GM18499 (cell line): ENCODE results near the gene SYNE1.
"Not testable (repeated sequence)": the region's sequence is repeated elsewhere in the genome, so short reads cannot be mapped to it uniquely, and the experiment has no call there.

Experiments
- ATAC-seq: cut with Tn5 transposase; IDR thresholded peaks from one replicate; pipeline ENCODE4 v1.9.1; 2021; ENCODE audit warnings: moderate number of reproducible peaks; ENCODE audit not compliant: insufficient read depth, unreplicated experiment

The SYNE1 gene

DNA sequence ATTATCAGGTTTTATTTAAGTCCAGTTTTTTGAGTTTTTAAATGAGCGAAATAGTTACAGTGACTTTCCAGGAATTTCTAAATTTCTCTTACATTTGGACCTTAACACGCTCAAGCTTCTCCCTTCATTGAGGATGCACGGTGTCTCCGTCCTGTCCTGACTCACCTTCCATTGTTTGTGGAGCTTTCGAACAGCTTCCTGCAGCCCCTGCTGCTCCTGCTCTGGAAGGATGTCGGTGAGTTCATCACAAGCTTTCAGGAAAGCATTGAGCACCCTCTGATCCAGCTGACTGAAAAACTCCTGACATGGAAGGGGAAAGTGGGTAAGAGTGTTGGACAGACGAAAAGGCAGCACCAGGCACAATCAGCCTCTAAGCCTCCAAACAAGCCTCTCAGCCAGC lies 183.7 kb downstream of the SYNE1 start:
- no peak for ATAC-seq

DNA sequence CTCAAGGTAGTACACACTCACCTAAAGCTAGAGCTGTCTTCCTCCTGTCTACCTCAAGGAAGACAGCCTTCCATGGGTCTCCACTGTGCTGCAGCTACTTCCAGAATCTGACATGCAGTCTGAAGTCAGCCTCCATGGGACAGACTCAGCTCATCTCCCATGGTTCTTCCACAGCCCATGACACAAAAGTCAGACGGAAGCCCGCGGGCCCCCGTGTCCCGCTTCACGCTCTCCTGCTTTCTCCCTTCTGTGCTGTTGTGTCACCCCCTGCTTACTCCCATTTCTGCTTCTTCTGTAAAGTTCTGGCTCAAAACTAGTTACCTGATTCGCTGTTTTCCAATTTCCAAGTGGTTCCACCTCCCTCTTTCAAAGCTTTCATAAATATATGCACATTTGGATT lies 184.5 kb downstream of the SYNE1 start:
- no peak for ATAC-seq

DNA sequence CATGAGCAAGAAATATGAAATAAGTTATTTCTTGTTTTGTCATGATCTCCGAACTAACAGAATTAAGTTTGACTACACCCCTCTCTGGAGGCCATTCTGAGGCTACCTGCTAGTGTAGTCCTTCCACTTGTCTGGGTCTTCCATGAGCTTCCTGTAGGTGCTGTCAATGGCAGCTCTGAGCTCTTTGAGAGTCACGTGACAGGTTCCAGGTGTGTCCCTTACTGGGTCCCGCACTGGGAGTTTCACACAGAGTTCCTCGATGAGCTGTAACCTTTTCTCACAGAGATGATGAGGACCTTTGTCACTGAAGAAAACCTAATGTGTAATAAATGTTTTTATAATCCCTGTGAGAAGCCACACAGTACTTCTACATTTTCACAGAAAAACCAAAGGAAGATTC lies 186.6 kb downstream of the SYNE1 start:
- ATAC-seq = no peak

DNA sequence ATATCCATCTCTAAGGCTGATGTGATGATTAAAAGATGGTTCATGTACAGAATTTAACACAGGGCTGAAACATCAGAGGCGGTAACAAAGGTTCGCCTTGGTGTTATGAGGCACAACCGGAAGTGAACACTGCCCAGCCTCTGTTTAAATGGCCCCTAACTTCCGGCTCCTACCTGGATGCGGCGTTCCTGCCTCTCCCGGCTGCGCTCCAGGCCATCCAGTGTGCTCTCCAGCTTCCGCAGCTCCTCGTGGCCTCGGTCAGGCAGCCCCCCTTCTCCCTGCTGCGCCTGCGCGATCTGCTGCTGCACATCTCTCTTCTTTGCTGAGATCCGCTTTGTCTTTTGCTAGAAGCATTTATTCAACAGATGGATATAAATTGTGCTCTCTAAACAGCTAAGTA lies 195.3 kb downstream of the SYNE1 start:
- no peak for ATAC-seq

DNA sequence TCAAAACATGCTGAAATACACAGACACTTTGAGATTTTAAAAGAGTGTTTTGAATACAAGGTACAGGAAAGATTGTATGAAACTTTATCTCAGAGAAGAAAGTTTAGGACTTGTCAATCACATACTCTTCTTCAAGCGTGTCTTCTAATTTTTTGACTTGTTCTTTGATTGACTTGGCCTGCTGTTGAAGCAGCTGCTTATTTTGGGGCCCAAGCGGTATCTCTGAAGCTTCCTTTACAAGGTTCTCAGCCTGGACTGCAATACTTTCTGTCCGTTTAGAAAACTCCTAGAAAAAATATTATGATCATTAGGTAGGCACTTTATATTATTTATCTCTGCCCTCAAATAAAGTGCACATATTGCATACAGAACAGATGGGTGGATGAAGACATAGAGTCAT lies 201.3 kb downstream of the SYNE1 start:
- ATAC-seq = no peak

DNA sequence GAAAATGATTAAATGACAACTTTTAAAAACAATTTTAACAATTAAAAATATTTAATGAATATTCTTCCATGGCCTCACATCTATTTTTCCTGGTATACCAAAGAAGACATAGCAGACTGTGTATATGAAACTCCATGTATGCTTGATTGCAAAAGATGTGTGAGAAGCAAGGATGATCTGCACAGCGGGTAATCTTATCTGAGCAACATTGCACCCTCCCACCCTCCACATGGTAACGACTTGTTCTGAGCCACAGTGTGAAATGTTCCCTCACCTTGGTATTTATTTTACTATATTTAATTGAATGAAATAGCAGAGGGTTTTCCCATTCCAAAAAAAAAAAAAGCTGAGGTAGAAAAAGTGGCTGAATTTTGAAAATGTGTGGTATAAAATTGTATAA lies 204.4 kb downstream of the SYNE1 start:
- ATAC-seq = no peak

DNA sequence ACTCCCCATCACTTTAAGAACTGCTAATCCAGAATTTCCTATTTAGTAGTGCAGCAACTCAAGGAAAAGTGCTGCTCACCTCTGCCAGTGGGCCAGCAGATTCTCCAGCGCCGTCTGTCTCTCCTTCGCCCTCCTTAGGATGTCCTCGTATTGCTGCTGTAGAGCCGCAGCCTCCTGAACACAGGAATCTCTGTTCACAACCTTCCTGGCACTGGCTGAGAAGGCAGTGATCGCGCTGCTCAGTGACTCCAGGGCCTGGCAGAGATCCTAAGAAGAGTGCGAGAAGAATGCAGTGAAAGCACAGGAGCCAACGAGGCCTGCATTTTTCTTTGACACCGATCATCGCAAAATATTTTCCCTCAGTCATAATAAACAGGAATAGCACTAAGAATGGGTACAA lies 209.0 kb downstream of the SYNE1 start:
- no peak for ATAC-seq

DNA sequence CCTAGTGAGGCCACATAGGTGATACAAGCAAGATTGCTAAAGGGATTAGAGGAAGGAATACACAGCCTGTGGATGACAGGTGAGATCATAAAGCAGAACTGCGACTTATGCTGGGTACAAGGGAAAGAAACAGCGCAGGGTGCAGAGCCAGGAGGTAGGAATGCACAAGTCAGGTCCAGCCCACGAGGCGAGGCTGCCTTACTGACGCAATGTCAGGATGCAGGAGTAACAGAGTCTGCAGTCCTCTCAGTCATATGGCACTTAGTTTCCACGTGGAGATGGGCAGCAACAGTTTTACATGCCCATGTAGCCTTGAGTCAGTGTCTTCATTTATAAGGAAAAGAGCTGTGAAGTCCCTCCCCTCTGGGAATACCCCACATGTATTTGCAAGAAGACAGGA lies 210.9 kb downstream of the SYNE1 start:
- ATAC-seq = no peak

DNA sequence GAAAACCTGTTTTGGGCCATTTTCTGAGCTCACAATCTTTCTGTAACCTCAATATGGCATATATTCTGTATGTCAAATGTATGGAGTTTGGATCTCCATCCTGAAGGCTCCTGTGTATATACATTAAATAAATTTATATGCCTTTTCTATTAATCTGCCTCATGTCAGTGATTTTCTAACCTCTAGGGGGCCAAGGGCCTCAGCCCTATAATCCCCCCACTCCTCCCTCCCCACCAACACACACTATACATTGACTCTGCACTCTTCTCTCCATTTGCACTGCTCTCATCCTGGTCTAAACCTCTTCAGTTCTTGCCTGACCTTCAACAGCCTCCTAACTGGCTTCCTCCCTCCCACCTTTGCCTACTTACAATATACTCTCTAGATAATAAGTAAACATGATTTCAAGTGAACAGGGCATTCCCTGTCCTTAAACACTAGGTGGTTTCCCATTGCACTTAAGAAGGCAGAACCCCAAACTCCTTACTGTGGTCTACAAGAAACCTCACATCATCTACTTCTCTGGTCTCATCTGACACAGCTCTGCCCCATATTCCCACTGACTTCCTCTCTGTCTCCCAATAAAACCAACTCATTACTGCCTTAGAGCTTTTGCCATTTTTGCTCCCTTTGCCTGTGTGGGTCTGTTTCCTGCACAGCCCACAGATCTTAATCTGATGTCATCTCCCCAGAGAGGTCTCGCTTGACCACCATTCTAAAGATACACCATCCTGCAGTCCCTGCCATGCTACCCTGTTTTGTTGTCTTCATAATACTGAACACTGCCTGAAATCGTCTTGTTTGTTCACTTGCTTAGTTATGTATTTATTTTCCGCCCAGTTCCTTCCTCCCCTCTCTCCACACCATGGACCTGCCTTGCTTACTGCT lies 213.7 kb downstream of the SYNE1 start:
- no peak for ATAC-seq

DNA sequence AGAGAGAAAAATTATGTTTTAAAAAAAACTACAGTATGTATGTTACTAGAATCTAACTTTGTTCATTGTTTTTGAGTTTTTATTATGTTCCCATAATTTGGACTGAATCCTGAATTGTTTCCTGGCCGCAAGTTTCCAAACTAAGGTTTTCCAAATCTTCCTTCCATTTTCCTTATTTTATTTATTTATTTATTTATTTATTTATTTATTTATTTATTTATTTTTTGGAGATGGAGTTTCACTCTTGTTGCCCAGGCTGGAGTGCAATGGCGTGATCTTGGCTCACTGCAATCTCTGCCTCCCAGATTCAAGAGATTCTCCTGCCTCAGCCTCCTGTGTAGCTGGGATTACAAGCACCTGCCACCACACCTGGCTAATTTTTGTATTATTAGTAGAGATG lies 215.7 kb downstream of the SYNE1 start:
- not testable (repeated sequence) for ATAC-seq

DNA sequence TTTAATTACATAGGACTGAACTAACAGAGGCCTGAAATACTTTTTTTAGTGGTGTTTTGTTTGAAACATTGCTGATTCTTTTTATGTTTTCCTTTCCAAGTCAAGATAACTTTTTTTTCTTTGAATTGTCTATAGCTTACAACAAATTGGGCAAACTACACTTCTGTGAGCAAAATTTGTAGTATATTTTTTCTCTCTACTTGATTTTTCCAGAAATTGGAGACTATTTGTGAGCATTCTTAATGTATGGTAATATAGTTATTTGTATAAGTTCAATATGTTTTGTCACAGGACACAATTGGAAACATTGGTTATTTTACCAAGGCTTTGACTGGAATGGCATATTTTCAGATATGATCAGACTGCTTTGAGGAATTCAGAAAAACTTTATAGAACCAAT lies 216.5 kb downstream of the SYNE1 start:
- ATAC-seq = no peak

DNA sequence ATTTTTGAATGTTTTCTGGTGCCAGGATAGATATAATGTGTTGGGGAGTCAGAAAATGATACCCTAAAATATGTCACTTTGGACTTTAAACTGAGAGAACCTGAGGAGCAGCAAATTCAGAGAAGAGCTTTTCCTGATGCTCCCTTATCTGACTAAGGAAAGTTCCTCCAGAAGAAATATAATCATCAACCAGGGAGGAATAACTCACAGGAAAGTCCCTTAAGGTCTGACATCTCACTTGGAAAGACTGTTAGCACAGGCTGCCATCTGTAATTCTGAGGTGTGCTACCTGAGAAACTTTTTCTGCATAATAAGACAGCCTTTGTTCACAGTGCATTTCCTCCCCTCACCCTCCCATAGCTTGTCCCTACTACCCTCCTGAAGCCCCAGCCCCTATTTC lies 218.6 kb downstream of the SYNE1 start:
- ATAC-seq = no peak

DNA sequence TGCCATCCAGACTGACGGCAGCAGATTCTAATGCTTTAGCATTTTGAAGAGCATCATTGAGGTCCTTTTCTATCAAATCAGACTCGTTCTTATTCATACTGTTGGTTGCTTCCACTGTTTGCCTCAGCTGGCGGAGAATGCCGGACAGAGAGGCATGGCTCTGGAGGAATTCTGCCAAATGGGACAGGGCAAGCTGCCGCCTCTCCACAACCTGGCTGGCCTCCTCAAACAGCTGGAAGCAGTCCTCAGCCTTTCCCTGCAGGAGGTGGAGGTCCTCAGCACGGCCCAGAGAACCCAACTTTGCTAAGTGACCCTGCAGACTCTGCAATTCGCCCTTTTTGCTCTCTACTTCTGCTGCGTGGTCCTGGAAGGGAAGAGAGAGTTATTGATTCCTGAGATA lies 220.5 kb downstream of the SYNE1 start:
- no peak for ATAC-seq

DNA sequence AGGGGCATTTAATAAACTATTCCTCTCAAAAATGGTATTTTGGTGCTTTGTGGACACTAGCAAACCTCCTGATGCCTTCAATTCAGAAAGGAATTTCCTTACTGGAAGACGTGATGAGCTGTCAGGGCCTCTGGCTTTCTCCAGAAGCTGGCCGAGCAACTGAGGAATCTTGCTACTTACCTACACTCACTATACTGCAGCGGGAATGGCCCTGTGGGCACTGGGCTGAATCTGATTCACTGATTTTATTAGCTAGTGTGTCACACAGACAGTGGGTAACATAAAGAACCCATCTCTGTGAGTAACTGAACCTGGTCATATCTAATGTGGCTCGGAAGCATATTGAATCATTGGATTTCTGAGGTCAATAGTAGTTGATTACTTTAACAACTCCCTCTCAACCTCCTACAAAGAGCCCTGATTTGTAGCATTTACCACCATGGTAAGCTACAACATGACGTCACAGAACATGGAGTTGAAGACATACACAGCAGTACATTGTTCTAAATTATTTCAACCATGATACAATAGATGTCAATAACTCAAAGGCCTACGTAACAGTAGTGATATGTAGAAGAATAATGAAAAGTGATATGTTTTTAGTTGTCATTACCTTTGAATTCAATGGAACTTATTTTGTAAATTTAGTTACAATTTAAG lies 232.1 kb downstream of the SYNE1 start:
- ATAC-seq = no peak

DNA sequence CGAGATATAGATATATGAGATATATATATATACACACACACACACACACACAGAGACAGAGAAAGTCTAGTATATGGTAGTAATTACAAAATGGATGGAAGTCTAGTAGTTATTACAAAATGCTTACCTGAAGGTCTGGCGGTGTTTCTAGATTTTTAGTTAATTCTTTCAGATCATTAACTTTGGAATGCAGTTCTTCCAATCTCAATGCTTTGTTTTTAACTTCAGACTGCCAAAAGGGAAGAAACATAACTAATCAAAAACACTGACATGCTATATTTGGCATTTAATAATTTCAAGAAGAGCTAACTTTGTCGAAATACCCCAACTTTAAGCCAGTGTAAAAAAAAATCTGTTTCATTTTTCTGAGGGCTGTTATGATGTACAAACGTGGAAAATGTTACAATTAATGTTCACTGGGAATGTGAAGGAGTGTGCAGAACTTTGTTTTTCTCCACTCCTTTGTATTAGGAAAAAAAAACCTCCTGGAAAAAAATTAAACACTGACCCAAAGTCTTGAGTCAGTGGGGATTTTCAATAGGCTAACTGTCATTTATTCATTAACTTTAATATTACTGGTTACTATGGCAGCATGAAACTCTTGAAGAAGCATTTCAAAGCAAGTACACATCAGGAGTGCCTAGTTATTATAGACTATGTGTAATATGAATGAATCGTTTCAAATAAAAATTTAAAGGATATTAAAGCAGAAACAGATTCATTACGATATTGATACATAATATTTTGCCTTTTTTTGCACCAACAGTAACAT lies 232.9 kb downstream of the SYNE1 start:
- ATAC-seq = no peak

DNA sequence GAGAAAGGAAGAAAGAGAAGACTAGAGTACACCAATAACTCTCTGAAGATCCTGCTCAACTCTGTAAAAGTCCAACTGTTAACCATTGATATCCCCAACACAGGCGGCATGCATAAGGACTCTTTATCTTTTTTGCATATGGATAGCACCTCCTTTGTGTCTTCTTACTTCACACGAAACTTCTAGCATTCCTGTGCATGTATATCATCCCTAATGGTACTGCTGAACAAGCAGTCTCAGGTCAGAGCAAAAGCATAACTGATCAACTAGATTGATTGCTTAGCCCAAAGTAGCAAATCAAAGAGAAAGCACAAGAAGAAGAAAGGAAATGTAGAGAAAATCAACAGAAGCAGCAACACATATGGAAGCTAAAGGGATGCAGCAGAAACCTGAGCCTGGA lies 234.4 kb downstream of the SYNE1 start:
- no peak for ATAC-seq

DNA sequence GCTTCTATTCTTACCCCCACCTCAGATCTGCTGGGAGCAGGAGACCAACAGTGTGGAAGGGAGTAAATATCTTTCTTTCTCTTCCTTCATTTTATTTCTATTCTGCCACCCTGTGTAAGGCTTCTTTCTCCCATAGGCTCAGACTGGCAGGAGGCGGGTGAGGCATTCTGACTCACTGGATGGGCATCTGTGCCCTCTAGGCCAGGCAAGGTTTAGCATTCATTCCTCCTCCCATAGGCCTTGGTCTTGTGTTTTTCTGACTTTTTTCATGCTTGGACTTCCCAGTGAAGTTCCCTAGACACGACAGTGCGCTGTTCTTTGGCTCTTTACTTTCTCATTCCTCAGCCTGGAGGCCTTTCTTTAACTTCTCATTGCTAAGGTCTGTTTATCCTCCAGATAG lies 235.2 kb downstream of the SYNE1 start:
- no peak for ATAC-seq

DNA sequence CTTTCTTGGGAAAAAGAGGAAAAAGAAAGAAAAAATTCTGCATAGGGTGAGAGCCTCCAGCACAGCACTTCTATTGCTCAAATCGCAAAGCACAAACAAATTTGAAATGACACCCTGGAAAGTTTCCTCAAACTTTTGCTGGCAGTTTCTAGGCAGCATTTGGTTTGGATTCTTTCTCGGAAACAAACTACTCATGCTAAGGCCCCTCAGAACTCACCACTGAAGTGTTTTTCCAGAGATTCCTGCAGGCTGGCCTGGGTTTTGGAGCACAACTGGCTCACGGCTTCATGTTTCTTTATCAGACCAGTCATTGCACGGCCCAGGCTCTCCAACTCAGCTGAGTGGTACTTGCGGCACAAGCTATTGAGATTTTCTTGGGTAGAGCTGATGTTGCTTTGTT lies 237.8 kb downstream of the SYNE1 start:
- no peak for ATAC-seq

DNA sequence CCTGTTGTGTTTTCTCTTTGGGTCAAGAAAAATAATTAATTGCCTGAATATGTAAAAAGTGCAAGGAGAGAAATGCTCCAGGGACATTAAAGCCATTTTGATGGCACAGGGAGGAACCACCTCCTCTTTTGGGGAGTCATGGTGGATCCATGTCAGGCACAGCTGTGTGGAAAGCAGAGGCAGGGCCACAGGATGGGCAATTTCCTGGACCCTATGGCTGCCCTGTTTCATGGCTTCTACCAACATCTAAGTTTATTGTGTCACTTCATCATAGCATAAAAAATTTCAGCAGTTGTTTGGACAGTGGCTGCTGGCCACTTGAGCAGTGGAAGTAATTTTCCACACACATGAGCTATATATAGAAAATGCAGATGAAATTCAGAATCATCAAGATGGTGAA lies 238.2 kb downstream of the SYNE1 start:
- no peak for ATAC-seq

DNA sequence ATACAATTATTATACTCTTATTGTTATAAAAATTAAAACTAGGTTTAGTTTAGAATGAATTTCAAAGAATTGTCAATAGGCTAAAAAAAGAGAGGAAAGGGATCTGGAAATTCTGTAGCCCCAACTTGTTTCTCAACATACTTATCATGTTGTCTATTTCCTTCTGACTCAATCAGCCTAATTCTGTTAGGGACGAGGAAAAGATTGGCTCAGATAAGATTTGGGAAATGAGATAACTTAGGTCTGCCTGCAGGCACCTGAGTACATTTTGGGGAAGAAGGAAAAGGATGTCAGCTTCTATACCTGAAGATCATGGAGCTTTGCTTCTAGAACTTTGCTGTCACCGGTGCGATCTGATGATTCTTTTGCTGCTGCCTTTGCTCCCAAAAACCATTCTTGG lies 238.8 kb downstream of the SYNE1 start:
- no peak for ATAC-seq

DNA sequence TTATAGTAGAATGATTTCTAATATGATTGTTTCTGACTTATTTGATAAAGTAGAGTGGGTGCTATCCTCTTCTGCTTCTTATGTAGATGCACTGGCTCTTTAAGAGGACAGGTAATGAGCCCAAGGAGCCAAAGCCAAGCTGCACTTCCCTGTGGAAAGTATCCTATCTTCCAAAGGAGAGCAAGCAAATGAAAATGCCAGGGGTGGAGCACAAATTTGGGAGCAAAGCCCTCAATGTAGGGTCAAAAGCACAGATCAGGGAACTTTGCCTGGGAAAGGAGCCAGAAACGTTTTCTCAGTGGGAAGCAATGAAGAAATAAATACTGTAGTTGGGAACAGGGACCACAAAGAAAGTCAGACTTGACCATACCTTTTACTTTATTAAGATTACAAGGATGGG lies 242.9 kb downstream of the SYNE1 start:
- no peak for ATAC-seq
